ENCODE results near the gene SMCR8. TPM values are rescaled to one million over a fixed set of nuclear protein-coding genes. Genes with fewer than 3 reads are reported as not detected.
A peak's percentile ranks its signal among the peaks of the same experiment; 100 is the strongest.

SMCR8 gene
- total and polyA plus RNA-seq, 10 of the 15 experiments (the other 5 are each of a cell fraction or from before 2014, with no cell fraction given), result 0.52 to 16.4 (median 8.0) TPM

DNA sequence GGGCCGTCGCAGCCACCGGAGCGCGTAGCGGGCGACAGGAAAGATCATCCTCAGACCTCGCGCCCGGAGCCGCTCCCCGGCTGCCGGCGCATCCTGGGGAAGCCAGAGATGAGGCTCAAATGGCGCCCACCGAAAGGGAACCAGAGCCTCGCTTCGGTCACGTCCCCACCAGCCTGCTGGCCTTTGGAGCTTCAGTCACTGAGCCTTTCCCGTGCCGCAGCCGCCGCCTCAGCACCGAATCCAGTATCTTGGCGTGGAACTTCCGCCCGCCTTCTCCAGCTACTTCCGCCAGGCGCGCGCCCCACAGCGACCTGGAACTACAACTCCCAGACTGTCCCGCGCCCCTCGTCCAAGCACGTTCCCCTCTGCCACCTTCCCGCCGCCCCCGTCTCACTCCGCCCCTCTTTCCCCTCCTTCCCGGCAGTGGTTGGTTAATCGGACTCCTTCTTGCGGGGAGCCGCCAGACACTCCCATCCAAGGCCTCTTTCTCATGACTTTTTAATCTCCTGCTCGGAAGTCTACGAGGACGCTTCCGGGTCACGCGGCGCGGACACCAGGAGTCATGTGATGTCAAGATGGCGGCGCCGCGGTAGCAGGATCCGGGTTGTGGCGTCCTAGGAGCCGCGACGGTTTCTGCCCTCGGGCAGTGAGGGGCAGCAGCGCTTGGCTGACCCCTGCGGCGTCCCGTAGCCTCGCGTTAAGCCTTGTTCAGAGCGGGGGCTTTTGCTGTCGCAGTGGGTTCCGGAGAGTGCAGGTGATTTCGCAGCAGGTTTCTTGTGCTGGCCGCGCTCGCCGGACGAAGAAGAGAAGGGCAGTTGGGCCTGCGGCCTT lies at the start of gene SMCR8, which contains the start of gene TOP3A (continued):
- TF ChIP-seq NR2F1 (conservative IDR thresholded peaks at IDR 0.05) (no peak; the same call in 1 of the 2 replicates), MYC (IDR thresholded peaks at IDR 0.05; ENCODE audit: insufficient read depth, insufficient read length, insufficient replicate concordance, low read length, severe bottlenecking) (peak; percentile 72), SREBF1 (IDR thresholded peaks at IDR 0.05; ENCODE audit: low read length) (peak; percentile 23; the same call in 1 of the 2 replicates), NFYA (IDR thresholded peaks at IDR 0.05; ENCODE audit: borderline replicate concordance, low read depth, low read length) (no peak), NFIC (IDR thresholded peaks at IDR 0.05; ENCODE audit: low read depth, low read length) (peak; percentile 67; the same call in 1 of the 2 replicates), YY1 (IDR thresholded peaks at IDR 0.05; ENCODE audit: low read depth, low read length) (peak; percentile 98), SUPT20H (IDR thresholded peaks at IDR 0.05; ENCODE audit: borderline replicate concordance, control insufficient read depth, low read depth, low read length) (no peak), ETV6 (conservative IDR thresholded peaks at IDR 0.05 in 1 of 2, IDR thresholded peaks at IDR 0.05 in 1 of 2; ENCODE audit: borderline replicate concordance in 1 of 2, low read depth in 1 of 2) (peak in 1 of 2 experiments; percentile 53; a peak in 2 of 4 replicates), ATF7 (IDR thresholded peaks at IDR 0.05; ENCODE audit: low read depth) (peak; percentile 60; the same call in 1 of the 2 replicates), DPF2 (IDR thresholded peaks at IDR 0.05) (0 out of 2 replicates have a peak, but pooled peaks have one; percentile 14), PML (IDR thresholded peaks at IDR 0.05; ENCODE audit: low read length) (0 out of 2 replicates have a peak, but pooled peaks have one; percentile 40), FOXK2 (IDR thresholded peaks at IDR 0.05) (peak; percentile 51; the same call in 1 of the 2 replicates), CREM (IDR thresholded peaks at IDR 0.05; ENCODE audit: low read depth) (peak; percentile 61; the same call in 1 of the 2 replicates), GABPA (IDR thresholded peaks at IDR 0.05; ENCODE audit: low read depth) (peak; percentile 89), POLR2A (IDR thresholded peaks at IDR 0.05; ENCODE audit: low read depth, low read length) (peak; percentile 79), RFX5 (IDR thresholded peaks at IDR 0.05; ENCODE audit: low read depth, low read length) (no peak), RELA (IDR thresholded peaks at IDR 0.05; ENCODE audit: borderline replicate concordance, partially characterized antibody) (peak; percentile 64), POLR2AphosphoS5 (IDR thresholded peaks at IDR 0.05; ENCODE audit: low read length) (peak; percentile 79; the same call in 1 of the 2 replicates), HDAC2 (IDR thresholded peaks at IDR 0.05) (0 out of 2 replicates have a peak, but pooled peaks have one; percentile 94)
- TF ChIP-seq, protein P1, sequence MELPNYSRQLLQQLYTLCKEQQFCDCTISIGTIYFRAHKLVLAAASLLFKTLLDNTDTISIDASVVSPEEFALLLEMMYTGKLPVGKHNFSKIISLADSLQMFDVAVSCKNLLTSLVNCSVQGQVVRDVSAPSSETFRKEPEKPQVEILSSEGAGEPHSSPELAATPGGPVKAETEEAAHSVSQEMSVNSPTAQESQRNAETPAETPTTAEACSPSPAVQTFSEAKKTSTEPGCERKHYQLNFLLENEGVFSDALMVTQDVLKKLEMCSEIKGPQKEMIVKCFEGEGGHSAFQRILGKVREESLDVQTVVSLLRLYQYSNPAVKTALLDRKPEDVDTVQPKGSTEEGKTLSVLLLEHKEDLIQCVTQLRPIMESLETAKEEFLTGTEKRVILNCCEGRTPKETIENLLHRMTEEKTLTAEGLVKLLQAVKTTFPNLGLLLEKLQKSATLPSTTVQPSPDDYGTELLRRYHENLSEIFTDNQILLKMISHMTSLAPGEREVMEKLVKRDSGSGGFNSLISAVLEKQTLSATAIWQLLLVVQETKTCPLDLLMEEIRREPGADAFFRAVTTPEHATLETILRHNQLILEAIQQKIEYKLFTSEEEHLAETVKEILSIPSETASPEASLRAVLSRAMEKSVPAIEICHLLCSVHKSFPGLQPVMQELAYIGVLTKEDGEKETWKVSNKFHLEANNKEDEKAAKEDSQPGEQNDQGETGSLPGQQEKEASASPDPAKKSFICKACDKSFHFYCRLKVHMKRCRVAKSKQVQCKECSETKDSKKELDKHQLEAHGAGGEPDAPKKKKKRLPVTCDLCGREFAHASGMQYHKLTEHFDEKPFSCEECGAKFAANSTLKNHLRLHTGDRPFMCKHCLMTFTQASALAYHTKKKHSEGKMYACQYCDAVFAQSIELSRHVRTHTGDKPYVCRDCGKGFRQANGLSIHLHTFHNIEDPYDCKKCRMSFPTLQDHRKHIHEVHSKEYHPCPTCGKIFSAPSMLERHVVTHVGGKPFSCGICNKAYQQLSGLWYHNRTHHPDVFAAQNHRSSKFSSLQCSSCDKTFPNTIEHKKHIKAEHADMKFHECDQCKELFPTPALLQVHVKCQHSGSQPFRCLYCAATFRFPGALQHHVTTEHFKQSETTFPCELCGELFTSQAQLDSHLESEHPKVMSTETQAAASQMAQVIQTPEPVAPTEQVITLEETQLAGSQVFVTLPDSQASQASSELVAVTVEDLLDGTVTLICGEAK (IDR thresholded peaks at IDR 0.05; ENCODE audit: borderline replicate concordance), result peak; percentile 94
- TF ChIP-seq, protein P2, sequence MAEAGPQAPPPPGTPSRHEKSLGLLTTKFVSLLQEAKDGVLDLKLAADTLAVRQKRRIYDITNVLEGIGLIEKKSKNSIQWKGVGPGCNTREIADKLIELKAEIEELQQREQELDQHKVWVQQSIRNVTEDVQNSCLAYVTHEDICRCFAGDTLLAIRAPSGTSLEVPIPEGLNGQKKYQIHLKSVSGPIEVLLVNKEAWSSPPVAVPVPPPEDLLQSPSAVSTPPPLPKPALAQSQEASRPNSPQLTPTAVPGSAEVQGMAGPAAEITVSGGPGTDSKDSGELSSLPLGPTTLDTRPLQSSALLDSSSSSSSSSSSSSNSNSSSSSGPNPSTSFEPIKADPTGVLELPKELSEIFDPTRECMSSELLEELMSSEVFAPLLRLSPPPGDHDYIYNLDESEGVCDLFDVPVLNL (IDR thresholded peaks at IDR 0.05; ENCODE audit: low read depth, low read length), result peak; percentile 33; the same call in 1 of the 2 replicates
- TF ChIP-seq, protein P3, sequence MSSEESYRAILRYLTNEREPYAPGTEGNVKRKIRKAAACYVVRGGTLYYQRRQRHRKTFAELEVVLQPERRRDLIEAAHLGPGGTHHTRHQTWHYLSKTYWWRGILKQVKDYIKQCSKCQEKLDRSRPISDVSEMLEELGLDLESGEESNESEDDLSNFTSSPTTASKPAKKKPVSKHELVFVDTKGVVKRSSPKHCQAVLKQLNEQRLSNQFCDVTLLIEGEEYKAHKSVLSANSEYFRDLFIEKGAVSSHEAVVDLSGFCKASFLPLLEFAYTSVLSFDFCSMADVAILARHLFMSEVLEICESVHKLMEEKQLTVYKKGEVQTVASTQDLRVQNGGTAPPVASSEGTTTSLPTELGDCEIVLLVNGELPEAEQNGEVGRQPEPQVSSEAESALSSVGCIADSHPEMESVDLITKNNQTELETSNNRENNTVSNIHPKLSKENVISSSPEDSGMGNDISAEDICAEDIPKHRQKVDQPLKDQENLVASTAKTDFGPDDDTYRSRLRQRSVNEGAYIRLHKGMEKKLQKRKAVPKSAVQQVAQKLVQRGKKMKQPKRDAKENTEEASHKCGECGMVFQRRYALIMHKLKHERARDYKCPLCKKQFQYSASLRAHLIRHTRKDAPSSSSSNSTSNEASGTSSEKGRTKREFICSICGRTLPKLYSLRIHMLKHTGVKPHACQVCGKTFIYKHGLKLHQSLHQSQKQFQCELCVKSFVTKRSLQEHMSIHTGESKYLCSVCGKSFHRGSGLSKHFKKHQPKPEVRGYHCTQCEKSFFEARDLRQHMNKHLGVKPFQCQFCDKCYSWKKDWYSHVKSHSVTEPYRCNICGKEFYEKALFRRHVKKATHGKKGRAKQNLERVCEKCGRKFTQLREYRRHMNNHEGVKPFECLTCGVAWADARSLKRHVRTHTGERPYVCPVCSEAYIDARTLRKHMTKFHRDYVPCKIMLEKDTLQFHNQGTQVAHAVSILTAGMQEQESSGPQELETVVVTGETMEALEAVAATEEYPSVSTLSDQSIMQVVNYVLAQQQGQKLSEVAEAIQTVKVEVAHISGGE (CRISPR knock-in tag; IDR thresholded peaks at IDR 0.05), result no peak
